ENCODE results near the gene SLC25A21.

The SLC25A21 gene

DNA sequence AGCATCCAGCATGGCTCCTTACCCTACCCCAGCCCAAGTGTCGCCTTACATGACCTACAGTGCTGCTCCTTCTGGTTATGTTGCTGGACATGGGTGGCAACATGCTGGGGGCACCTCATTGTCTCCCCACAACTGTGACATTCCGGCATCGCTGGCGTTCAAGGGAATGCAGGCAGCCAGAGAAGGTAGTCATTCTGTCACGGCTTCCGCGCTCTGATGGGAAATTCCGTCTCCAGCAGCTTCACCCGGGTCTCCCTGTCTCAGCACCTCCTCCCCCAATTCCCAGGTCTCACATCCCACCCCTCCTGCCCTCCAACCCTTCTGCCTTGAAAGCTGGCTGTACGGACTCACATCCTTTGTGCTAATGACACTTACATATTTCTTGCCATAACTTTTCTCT lies 496.2 kb downstream of the SLC25A21 start:
- FAIRE-seq: no peak

DNA sequence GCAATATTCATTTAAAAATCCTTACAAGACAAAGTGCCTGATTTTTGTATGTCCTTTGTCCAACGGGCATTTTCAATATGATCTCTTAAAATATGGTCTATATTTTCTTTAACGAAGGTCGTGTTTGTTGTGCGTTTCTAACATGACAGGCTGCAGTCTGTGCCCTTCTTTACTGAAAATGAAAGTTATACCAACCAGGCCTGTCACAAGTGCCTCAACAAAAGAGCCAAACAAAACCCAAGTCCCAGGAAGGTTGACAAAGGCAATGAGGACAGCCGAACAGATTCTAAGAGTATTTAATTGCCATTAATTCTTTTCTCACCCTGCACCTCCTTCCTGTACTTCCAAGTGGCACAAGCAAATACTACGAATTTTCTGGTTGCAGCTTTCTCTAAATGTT lies 496.8 kb downstream of the SLC25A21 start:
- FAIRE-seq: no peak

DNA sequence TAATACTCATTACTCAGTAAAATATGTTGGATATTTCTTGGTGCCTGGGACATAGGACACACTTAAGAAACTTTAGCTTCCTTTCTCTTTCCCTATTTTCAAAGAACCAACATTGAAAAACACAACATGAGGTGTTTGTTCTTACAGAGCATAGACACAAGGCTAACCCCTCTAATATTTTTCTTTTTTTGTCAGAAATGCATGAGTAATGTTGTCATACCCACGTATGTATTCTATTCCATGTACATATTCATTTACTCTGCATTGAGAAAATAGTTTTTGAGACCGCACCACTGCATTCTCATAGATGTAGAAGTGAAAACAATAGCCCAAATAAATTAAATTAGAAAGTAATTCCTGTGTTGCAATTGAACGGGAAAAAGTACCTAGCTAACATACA lies 497.7 kb downstream of the SLC25A21 start:
- FAIRE-seq: no peak

DNA sequence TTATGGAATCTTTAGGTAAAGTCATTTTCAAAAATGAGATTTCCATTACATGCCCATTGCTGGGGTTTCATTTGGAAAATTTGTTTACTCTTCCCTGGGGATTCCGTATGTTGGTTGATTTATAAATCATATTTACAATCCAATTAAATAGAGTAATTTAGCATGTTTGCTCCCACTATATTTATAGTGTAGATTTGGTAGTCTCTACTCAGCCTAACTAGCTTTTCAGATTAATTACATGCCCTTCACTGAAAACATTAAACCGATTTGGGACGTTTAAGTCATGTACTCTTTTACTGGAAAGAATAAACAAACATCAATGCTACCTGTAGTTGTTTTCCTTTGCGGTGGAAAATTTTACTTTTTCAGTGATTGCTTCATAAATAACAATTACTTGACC lies 500.3 kb downstream of the SLC25A21 start:
- FAIRE-seq: no peak

DNA sequence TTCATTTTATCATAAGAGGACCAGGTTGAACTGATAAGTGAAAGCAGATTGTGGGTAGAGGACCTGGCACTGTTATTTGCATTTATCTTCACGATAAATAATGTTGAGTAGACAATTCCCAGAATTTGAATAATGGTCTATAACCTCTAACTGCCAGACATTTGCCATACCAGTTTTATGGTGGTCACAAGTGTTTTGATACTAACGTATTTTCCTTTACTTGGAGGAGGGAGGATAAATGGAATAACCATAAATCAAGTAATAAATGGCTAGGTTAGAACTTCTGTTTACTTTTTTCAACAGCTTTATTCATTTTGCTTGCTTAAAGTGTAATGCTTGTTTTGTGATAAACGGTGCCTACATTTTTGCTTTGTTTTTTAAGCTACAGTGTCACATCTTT lies 501.3 kb downstream of the SLC25A21 start:
- no peak for FAIRE-seq

DNA sequence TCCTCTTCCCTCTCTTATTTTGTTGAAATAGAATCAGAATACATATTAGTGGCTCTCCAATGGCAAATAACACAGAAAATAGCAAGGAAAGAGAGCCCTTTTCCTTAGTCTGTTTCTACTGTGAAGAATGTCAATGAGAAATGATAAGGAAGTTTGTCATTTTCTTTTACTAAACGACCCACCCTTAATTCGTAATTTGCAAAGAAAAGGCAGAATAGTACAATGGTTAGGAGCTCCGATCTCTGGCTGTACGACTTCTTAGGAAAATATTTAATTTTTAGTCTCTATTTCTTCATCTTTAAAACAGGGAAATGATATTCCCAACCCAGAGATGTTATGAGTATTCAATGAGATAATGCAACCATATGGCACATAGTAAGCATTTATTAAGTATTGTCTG lies 504.7 kb downstream of the SLC25A21 start:
- no peak for FAIRE-seq

DNA sequence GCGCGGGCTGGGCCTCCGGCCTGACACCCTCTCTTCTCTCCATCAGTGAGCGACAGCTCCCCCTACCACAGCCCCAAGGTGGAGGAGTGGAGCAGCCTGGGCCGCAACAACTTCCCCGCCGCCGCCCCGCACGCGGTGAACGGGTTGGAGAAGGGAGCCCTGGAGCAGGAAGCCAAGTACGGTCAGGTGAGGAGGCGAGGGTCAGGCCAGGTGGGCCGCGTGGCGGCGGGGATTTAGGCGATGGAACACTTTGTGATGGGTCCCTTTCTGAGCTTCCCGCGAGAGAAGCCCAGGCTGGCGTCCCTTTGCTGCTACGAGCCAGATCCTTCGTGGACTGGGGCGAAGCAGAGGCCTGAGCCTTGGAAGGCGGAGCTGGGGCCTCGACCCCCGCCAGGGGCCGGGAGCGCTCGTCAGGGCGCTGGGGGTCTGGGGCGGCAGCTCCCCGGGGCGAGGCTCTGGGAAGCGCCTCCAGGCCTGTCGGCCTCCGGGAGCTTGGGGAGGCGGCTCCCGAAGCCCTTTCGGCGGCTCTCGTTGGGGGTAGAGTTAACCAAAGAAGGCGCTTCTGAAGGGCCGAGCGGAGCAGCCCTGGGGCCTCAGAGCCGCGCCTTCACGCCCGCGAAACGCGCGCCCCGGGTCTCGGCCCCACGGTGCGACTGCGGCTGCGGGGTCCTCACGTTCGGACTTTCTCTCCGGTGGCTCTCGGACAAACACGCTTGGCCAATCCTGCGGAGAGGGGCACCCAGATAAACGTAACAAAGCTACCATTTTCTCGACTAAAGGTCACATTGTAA lies 505.8 kb downstream of the SLC25A21 start:
- no peak for FAIRE-seq

DNA sequence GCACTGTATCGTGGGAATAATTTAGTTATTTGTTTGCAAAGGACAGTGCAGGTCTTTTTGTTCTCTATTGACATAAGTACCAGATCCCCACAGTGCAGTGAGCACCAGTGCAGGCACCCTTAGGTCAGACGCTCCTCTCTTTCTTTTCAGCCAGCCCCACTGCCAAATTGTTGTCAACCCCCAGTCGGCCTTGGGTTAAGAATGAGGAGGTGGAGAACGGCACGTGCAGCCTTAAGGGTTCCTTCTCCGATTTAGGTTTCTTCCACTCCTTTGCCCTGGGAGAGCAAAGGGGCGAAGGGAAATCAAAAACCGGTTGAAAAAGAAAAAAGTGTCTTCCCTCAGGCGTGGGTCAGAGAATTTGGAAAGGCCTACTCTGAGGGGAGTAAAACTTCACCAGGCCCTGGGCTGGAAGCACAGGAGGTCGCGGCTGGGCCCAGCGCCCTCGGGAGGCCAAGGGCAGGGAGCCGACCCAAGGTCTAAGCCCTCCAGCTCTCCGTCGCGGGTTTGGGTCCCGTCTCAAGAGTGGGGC lies 506.5 kb downstream of the SLC25A21 start:
- no peak for FAIRE-seq

DNA sequence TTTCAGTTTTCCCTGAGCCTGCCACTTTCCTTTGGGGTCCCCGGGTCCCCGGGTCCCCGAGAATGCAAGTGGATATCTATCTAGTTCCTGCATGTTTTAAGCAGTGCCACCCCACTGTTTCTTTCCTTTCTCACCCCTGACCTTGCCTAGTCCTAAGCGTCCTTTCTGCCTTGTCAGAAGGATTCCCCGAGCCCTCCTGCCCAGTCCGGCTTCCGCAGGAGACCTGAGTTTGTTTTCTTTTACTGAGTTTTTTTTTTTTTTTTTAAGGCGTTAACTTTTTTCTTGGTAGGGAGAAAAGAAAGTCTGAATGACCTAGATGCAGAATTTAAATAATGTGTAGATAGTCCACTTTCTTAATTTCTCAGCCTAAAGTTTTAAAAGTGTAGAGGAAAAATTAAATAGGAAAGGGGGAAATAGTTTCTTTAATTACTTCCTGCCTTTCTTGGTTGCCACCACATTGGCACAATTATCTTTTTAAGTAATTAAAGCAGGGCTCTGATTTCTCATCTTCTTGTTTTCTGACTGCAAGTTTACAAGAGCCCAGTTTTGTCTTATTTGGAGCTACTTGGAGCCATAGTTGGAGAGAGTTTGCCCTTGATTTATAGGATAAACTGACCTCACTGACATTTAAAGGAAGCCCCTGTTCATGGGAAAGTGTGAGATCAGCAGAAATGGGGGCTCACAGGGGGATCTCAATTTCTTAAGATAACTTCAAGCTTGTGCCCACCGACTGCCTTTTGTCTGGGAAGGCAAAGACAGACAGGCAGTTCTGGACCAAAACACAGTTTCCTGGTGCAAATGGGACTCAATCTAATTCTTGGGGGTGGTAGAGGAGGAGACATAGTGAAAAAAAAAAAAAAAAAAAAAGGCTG lies 507.8 kb downstream of the SLC25A21 start:
- no peak for FAIRE-seq

DNA sequence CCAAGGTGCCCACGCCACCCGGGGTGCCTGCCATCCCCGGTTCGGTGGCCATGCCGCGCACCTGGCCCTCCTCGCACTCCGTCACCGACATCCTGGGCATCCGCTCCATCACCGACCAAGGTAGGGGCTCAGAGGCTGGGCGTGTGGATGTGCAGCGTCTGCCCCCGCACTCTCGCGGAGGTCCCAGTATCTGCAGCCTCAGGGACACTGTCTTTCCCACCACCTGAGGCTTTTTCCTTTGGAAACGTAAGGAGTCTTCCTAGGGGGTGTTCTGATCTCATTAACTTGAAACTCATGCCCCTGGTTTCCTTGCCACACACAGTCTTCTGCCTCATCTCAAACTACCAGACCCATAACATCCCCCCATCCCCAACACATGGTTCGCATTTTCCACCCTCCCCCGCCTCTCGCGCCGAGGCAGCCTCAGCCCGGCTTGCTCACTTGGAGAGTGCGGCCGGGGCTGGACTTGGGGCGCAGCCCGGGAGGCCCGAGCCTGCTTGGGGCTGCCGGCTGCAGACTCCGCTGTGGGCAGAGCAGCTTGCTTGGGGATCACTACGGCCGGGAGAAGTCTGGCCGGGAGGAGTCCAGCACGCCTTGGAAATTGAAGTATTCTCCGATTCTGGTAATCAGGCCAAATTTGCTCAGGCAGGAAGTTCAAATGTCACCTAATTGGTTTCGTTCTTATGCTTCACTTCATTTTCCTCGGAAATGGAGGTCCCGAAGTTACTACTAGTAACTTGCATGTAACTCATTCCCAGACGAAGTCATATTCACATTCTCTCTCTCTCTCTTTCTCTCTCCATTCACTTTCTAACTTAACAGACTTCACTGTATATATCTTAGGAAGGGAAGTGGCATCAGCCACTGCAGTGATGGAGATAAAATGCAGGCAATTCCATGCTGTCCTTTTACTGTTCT lies 508.7 kb downstream of the SLC25A21 start:
- FAIRE-seq: no peak

DNA sequence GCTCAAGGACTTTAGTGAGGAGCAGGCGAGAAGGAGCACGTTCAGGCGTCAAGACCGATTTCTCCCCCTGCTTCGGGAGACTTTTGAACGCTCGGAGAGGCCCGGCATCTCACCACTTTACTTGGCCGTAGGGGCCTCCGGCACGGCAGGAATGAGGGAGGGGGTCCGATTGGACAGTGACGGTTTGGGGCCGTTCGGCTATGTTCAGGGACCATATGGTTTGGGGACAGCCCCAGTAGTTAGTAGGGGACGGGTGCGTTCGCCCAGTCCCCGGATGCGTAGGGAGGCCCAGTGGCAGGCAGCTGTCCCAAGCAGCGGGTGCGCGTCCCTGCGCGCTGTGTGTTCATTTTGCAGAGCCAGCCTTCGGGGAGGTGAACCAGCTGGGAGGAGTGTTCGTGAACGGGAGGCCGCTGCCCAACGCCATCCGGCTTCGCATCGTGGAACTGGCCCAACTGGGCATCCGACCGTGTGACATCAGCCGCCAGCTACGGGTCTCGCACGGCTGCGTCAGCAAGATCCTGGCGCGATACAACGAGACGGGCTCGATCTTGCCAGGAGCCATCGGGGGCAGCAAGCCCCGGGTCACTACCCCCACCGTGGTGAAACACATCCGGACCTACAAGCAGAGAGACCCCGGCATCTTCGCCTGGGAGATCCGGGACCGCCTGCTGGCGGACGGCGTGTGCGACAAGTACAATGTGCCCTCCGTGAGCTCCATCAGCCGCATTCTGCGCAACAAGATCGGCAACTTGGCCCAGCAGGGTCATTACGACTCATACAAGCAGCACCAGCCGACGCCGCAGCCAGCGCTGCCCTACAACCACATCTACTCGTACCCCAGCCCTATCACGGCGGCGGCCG lies 509.6 kb downstream of the SLC25A21 start:
- no peak for FAIRE-seq

DNA sequence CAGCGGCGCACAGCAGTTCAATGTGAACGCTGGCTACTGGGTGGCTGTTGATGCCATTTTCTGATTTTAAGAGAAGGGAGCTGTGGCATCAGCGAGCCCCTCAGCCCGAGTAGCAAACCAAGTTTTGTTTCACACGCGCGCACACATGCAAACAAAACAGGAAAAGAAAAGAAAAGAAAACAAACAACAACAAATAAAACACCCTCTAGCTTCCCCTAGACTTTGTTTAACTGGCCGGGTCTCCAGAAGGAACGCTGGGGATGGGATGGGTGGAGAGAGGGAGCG lies 510.2 kb downstream of the SLC25A21 start:
- no peak for FAIRE-seq

DNA sequence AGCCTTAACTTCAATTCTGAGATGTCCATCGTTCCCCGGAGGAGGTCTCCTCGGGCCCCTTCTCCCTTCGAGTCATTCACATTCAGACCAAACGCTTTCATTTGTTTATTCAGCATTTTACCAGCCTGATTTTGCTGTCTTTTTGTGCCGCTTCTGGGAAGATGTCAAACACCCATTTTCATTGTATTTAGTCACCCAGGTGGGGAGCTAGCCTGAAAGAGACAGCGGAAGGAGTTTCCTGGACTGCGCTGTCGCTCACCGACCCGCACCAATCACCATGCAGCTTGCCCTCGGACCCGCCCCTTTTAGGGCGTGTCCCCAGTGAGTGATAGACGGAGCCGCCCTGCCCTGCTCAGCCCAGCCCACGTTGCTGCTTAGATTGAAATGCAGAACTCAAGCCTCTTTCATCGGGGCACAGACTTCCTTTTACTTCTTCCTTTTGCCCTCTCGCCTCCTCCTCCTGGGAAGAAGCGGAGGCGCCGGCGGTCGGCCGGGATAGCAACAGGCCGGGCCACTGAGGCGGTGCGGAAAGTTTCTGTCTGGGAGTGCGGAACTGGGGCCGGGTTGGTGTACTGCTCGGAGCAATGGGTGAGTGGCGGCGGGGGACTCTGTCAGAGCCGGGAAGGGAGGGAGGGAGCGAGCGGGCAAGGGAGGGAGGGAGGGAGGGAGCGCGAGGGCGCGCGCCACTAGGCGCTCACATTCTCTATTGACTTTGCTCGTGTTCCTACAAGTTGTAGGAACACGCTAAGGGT lies 510.7 kb downstream of the SLC25A21 start, which contains the start of gene PAX9:
Gene PAX9 (plus strand): TSS at position 355 of the 752 bp plus-strand sequence. CDS start 230 bp downstream, at position 585.
- no peak for FAIRE-seq

DNA sequence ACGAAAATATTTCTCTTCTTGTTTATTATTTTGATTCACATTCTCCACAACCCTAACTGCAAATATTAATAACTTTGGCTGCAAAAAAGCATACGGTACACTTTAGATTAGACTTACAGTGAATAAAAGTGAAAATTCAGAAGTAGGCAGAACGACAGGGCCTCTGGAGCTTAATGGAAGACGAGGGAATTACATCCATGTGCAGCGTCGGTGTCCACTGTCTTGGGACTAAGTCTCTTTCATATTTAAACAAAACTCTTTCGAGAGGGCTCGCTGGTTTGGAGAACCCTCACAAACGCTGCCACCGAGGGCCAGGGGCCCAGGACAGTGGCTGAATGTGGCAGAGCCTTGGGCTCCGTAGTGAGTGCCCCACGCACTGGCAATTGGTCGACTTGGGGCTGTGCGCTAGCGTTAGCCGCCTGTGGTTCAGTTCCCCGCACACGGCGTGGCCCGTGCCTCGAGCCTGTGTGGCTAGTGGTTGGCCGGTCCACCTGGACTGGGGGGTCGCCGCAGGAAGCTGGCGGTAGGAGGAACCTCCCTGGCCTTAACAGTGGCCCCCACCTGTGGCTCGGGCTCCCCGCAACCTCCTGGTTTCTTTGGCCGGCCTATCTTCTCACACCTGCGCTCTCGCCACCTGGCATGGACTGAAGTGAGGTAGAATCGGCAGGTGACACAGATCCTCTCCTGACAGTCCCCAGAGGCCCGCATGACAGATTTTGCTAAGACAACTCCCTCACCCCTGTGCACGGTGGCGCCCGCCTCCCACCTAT lies 511.5 kb downstream of the SLC25A21 start:
- no peak for FAIRE-seq

DNA sequence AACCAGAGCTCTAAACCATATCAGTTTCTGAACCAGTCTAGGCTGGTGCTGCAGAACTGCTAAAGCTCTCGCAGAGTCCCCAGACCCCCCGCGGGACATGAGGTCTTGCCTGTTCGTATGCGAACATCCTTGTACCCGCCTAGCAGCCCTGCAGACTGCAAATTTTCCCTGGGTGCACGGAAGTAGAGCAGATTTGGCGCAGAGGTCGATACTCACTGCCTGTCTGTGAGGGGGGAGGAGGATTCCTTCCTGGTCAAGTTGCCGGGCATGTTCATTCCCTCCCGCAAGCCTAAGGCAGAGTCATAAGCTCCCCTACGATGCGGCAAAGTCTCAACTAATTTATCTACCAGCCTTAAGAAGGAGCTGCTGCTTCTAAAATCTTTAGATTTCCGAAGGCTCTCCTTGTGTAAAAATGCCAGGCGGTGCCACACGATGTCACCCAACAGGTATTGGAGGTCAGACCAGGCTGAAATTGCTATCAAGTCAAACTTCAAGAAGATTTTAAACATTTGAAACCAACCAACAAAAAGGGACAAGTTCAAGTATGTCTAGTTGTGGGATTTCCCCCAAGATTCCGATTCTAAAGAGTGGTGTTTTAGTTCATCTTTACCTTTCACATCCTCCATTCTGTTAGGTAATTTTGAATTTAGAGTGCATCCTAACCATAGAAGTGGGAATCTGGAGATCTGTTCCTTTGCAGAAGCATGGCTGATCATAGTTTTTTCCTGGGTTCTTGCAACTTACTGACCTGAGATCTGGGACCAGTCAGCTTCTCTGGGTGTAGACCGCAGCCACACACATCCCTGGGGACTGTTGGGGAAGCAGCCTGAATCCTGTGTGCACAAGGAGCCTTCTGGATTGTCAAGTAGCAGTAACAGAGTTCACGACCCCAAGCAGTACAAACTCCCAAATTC lies 512.3 kb downstream of the SLC25A21 start:
- no peak for FAIRE-seq

DNA sequence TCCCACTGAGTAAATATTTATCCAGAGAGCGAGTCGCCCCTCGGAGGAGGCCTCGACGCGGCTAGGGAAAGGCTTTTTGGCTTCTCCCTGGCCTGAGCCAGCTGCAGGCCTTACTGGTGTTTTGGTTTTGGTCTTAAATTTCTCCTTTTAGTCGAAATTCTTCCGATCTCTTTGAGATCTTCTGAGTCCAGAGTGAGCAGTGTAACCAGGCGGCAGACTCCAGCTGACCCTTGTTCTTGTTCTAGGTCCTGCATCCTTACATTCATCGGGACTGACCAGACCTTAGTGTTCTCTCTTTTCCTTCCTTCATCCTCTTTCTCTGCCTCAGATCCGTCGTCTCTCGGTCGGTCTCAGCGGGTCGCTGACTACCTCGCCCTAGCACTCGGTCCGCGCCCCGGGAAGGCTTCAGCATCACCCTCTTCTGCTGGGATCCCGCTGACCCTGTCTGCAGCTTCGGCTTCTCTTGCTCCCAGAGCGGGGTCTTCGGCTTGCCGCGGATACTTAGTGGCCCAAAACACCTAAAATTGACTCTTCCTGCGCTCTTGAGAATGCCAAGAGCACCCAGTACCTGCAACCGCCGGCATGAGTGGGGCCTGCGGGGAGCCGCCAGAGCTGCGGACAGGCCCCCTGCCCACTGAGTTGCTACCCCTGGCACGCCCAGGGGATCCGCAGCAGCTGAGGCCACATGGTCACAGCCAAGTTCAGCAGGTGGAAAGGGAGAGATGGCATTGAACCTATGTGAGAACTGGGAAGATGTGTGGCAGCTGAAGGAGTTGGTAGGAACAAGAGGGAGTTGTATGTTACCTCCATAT lies 513.2 kb downstream of the SLC25A21 start:
- no peak for FAIRE-seq

DNA sequence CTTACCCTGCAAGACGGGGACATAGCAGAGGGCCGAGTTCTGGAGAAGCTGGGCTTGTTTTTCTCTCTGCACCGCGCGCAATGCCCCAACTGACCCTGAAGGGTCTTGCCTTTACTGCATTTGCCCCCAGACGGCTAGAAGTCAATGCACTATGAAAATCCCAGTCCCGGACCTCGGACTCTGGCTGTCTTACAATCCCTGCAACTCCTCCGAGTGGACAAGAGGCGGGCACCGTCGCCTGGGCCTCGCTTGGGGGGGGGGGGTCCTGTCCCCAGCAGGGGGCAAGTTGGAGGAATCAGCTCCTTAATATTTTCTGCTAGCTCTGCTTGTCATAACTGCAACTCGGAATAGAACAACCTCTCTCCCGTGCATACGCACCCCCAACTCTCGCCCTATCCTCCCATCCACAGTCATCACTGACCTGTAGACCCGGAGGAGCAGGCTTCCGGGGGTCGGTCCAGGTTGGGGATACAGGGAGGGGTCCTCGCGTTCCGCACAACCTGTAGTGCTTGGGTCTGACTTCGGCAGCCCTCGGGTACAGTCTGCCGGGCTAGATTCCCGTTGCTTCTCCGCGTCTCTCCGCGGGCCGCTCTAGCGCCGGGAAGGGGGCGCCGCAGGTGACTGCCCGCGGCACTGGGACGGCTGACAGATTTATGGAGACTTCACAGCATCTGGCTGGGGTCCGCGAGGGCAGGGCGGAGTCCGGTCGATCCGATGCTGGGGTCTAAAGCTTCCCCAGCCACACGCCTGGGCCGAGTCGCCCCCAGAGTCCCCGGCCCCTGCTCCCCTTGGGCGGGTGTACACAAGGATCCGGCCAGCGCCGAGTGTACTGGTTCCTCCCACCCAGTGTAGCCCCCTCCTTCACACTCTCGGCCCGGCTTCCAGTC lies 514.0 kb downstream of the SLC25A21 start:
- FAIRE-seq: no peak

Data from islet of Langerhans (tissue), 1 donor.